PC-9 (cell line): ENCODE measurements around the gene ESR2.

Experiments used
- CTCF ChIP-seq: fragments of 200-600 bp; sonication (generic); conservative IDR thresholded peaks from 2 replicates; pipeline ENCODE4 v1.6.1; 2017; ENCODE audit warnings: mixed run types, antibody characterized with exemption, mild to moderate bottlenecking, moderate library complexity
- EZH2 ChIP-seq: fragments of 200-600 bp; sonication (generic); IDR thresholded peaks from 2 replicates; pipeline ENCODE4 v1.8.0; 2017; ENCODE audit warnings: antibody characterized with exemption, low read depth

GRCh38 chr14:64233531-64234190 is 60.5 kb downstream of the ESR2 start:
- no peak for TF ChIP-seq CTCF
- no peak for TF ChIP-seq EZH2
